Neuronal stem cell (in vitro differentiated cells): ENCODE measurements around the gene LRRC59. TPM values are rescaled to one million over a fixed set of nuclear protein-coding genes. Genes with fewer than 3 reads are reported as not detected.
"Not testable (repeated sequence)": the region's sequence is repeated elsewhere in the genome, so short reads cannot be mapped to it uniquely, and the experiment has no call there.

Experiments used
- DNase-seq: peaks from one replicate; pipeline ENCODE4 v3.0.0-alpha.2; 2013; ENCODE audit warnings: low spot score
- H2AFZ ChIP-seq: one replicate; pipeline ENCODE4 v1.6.1; 2013; ENCODE audit warnings: mild to moderate bottlenecking, low read length, inconsistent platforms
- H2AK5ac ChIP-seq: 2 replicates; pipeline ENCODE4 v1.6.1; 2013; ENCODE audit warnings: low read depth, mild to moderate bottlenecking, inconsistent platforms, low read length, moderate library complexity, mixed read lengths
- H2BK120ac ChIP-seq: 2 replicates; pipeline ENCODE4 v1.6.1; 2013; ENCODE audit warnings: low read depth, mild to moderate bottlenecking, inconsistent platforms, low read length, moderate library complexity, mixed read lengths
- H2BK12ac ChIP-seq: one replicate; pipeline ENCODE4 v1.6.1; 2013; ENCODE audit warnings: low read length, inconsistent platforms
- H2BK15ac ChIP-seq: 2 replicates; pipeline ENCODE4 v1.6.1; 2013; ENCODE audit warnings: mild to moderate bottlenecking, low read length, inconsistent platforms, mixed read lengths
- H2BK5ac ChIP-seq: one replicate; pipeline ENCODE4 v1.6.1; 2013; ENCODE audit warnings: inconsistent platforms, mild to moderate bottlenecking, low read length, moderate library complexity
- H3K14ac ChIP-seq: one replicate; pipeline ENCODE4 v1.6.1; 2013; ENCODE audit warnings: low read length, inconsistent platforms
- H3K18ac ChIP-seq: 2 replicates; pipeline ENCODE4 v1.6.1; 2013; ENCODE audit warnings: low read length, inconsistent platforms
- H3K23ac ChIP-seq: 2 replicates; pipeline ENCODE4 v1.6.1; 2013; ENCODE audit warnings: low read depth, mild to moderate bottlenecking, mixed read lengths, low read length, inconsistent platforms; ENCODE audit not compliant: poor library complexity
- H3K27ac ChIP-seq: replicated peaks from 3 replicates; pipeline ENCODE4 v1.5.1; 2013; ENCODE audit warnings: low read length, inconsistent platforms
- H3K27me3 ChIP-seq, 3 experiments: 2 replicates each; pipeline ENCODE4 v1.6.1; 2013; ENCODE audit warnings: low read length in 3 of 3, mild to moderate bottlenecking in 2 of 3, inconsistent platforms in 1 of 3, low read depth in 1 of 3, mixed read lengths in 1 of 3, moderate library complexity in 1 of 3; ENCODE audit not compliant: control insufficient read depth in 3 of 3, insufficient read depth in 3 of 3
- H3K36me3 ChIP-seq, 2 donors: replicated peaks in 1 of 2; 2 replicates each; pipeline ENCODE4 v1.6.1; 2013; ENCODE audit warnings: low read length in 2 of 2; ENCODE audit not compliant: control insufficient read depth in 2 of 2, insufficient read depth in 2 of 2
- H3K4ac ChIP-seq: 2 replicates; pipeline ENCODE4 v1.6.1; 2013; ENCODE audit warnings: inconsistent platforms, mild to moderate bottlenecking, low read length, moderate library complexity
- H3K4me1 ChIP-seq, 2 donors: 1 replicate in 1 of 2; 2 replicates in 1 of 2; pipeline ENCODE4 v1.6.1; 2013; ENCODE audit warnings: low read length in 2 of 2, low read depth in 1 of 2; ENCODE audit not compliant: control insufficient read depth in 2 of 2, insufficient read depth in 1 of 2
- H3K4me2 ChIP-seq: one replicate; pipeline ENCODE4 v1.6.1; 2013; ENCODE audit warnings: mild to moderate bottlenecking, low read length, inconsistent platforms; ENCODE audit not compliant: insufficient read depth, poor library complexity, severe bottlenecking
- H3K4me3 ChIP-seq, 2 donors: 2 replicates each; pipeline ENCODE4 v1.5.1; 2013; ENCODE audit warnings: low read length in 2 of 2, mild to moderate bottlenecking in 2 of 2, inconsistent platforms in 1 of 2, moderate library complexity in 1 of 2
- H3K79me1 ChIP-seq: one replicate; pipeline ENCODE4 v1.6.1; 2013; ENCODE audit warnings: low read depth, mild to moderate bottlenecking, inconsistent platforms, low read length, moderate library complexity
- H3K9ac ChIP-seq: one replicate; pipeline ENCODE4 v1.6.1; 2013; ENCODE audit warnings: mild to moderate bottlenecking, low read depth, low read length, inconsistent platforms; ENCODE audit not compliant: poor library complexity
- H3K9me3 ChIP-seq, 2 donors: replicated peaks in 1 of 2; 2 replicates each; pipeline versions ENCODE3 to v1.6.1; 2013; ENCODE audit warnings: low read length in 2 of 2, mild to moderate bottlenecking in 2 of 2, inconsistent platforms in 1 of 2, low read depth in 1 of 2, mixed read lengths in 1 of 2, moderate library complexity in 1 of 2; ENCODE audit not compliant: control insufficient read depth in 2 of 2, insufficient read depth in 1 of 2
- H4K8ac ChIP-seq: one replicate; pipeline ENCODE4 v1.6.1; 2013; ENCODE audit warnings: low read depth, mild to moderate bottlenecking, inconsistent platforms, low read length, moderate library complexity
- H4K91ac ChIP-seq: one replicate; pipeline ENCODE4 v1.6.1; 2013; ENCODE audit warnings: low read length, low read depth, mild to moderate bottlenecking, inconsistent platforms; ENCODE audit not compliant: poor library complexity
- WGBS, 2 donors: extraction: QIAGEN DNeasy Blood & Tissue Kit; methylation state at CpG; one replicate each; pipeline ENCODE4 v1.1.7; 2013; ENCODE audit warnings: missing lambda C conversion rate in 2 of 2, mixed read lengths in 1 of 2; ENCODE audit not compliant: insufficient read length in 2 of 2, insufficient replicate concordance in 1 of 2; ENCODE audit errors: extremely low coverage in 2 of 2; 5-methylcytosine and 5-hydroxymethylcytosine counted together
- small RNA-seq: library from polyadenylated mRNA; stranded (forward); fragments of <200 nt; extraction: miRNeasy Mini kit (QIAGEN cat#:217004); gene quantifications from one replicate; pipeline ENCODE3, GENCODE V24; 2013; ENCODE audit not compliant: insufficient read depth

The LRRC59 gene

DNA sequence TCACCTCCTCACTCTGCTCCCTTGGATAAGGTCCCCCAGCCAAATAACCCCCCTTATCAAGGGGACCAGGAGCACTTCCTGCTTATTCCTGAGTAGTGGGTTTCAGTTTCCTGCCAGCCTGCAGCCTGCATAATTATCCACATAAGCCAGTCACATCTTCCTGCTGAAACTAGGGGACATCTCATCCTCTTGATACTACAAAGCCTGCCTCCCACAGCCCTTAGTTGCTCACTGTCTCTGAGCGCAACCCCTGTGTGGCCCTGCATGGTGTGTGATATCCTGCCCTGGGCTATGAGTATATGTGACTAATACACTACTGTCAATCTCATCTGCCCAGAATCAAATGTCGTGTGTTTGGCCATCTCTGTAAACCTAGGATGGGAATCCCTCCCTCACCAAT is 59.4 kb downstream of the LRRC59 start:
- H3K18ac ChIP-seq: no peak overlapping the region

DNA sequence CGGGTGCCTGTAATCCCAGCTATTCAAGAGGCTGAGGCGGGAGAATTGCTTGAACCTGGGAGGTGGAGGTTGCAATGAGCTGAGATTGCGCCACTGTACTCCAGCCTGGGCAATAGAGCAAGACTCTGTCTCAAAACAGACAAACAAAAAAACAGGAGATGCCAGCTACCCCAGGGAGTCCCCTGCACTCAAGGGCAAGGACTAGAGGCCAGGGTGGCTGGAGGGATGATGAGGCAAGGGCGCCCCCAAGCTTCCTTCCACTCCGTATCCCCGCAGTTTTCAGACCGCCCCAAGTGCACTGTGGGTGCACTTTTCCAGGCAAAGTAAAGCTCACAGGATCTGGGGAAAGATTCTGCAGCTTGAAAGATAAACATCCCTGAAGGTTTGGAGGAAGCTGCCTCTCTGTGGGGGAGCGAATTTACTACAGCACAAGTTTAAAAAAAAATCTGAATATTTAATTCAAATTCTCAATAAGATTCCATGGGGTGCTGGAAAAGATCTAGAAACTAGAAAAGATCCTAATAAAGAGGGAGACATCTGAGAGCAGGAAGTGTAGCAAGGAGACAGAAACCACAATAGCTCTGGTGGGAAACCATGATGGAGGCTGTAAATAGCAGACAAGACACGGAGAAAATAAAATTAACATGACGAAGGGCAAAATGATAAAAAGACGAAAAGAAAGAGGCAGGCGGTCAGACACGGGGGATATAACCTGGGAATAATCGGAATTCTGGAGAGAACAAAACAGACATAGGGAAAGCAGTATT is 63.8 kb downstream of the LRRC59 start:
- DNase-seq: not testable (repeated sequence)

More for the DNA sequence above, 59.4 kb downstream of the LRRC59 start:
- no peaks in the 10 kb centered on the region for H3K36me3 ChIP-seq
- no peak overlapping the region for H2BK120ac ChIP-seq
- peaks cover 5 to 13% of the 10 kb centered on the region in 2 donors for H3K9me3 ChIP-seq
- no peak overlapping the region for H2AK5ac ChIP-seq
- H3K79me1 ChIP-seq: no peaks in the 10 kb centered on the region
- H3K4me1 ChIP-seq: peaks cover 0 to 2% of the 10 kb centered on the region in 2 donors
- H2BK5ac ChIP-seq: no peak overlapping the region
- H3K23ac ChIP-seq: no peak overlapping the region
- H3K27ac ChIP-seq: no peak overlapping the region
- no peak overlapping the region for H3K4ac ChIP-seq
- H3K9ac ChIP-seq: no peak overlapping the region
- no CpG with 5 or more reads among the region's 2 CpGs for WGBS, 2 donors
- H3K14ac ChIP-seq: no peak overlapping the region
- no peak overlapping the region for H3K4me2 ChIP-seq
- no peak overlapping the region for H2BK15ac ChIP-seq
- DNase-seq: no peak
- peak overlapping the region in 1 of 2 donors; percentile 25 for H3K4me3 ChIP-seq
- no peak overlapping the region for H4K91ac ChIP-seq
- no peak overlapping the region for H2BK12ac ChIP-seq
- peaks cover 0 to 3% (median 0%) of the 10 kb centered on the region in 3 experiments for H3K27me3 ChIP-seq
- H4K8ac ChIP-seq: no peak overlapping the region
- H2AFZ ChIP-seq: peak overlapping the region; percentile 29

DNA sequence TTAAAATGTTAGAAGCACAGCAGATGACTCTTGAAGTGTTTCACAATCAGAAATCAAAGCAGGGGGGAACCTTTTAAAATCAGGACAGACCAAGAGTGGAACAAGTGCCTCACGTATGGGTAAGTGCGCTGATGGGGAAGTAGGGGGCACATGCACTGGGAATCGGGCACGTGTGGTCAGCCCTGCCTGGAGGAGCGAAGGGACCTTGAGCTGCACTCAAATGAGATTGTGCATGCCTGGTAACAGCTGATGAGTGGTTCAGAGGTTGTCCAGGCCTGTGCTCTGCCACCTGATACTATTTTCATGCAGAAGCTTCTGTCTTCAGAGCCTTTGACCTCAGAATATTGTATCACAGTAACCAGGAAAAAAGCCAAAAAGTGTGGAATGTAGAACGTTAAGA is 65.1 kb downstream of the LRRC59 start:
- H3K4me3 ChIP-seq: no peak overlapping the region
- H2AFZ ChIP-seq: no peak overlapping the region
- H2BK15ac ChIP-seq: no peak overlapping the region
- no peak overlapping the region for H3K27ac ChIP-seq
- no peaks in the 10 kb centered on the region for H3K36me3 ChIP-seq
- H2BK5ac ChIP-seq: no peak overlapping the region
- no peak overlapping the region for H3K4ac ChIP-seq
- DNase-seq: no peak
- no peak overlapping the region for H3K23ac ChIP-seq
- H4K91ac ChIP-seq: no peak overlapping the region
- peak overlapping the region; percentile 59 for H3K18ac ChIP-seq
- H3K14ac ChIP-seq: no peak overlapping the region
- H3K4me1 ChIP-seq: peaks cover 0 to 2% of the 10 kb centered on the region in 2 donors
- H2BK12ac ChIP-seq: no peak overlapping the region
- H3K79me1 ChIP-seq: peaks cover 2% of the 10 kb centered on the region
- no CpG with 5 or more reads among the region's 6 CpGs for WGBS, 2 donors
- no peak overlapping the region for H4K8ac ChIP-seq
- H3K4me2 ChIP-seq: no peak overlapping the region
- H3K9me3 ChIP-seq: no peaks in the 10 kb centered on the region
- no peak overlapping the region for H2AK5ac ChIP-seq
- H3K9ac ChIP-seq: no peak overlapping the region
- H2BK120ac ChIP-seq: no peak overlapping the region
- peaks cover 0 to 14% (median 0%) of the 10 kb centered on the region in 3 experiments for H3K27me3 ChIP-seq

More for the DNA sequence above, 63.8 kb downstream of the LRRC59 start:
- Histone ChIP-seq H3K4ac (peak overlapping the region; percentile 45), H3K27me3 (peaks cover 0 to 14% (median 0%) of the 10 kb centered on the region in 3 experiments), H2AFZ (peak overlapping the region; percentile 63)
- not testable (repeated sequence) for H3K4me1 ChIP-seq, H2BK5ac ChIP-seq, H4K8ac ChIP-seq, H2BK12ac ChIP-seq, H3K4me2 ChIP-seq, H3K4me3 ChIP-seq, H3K9ac ChIP-seq, H3K27ac ChIP-seq, H2AK5ac ChIP-seq, H2BK15ac ChIP-seq, H3K14ac ChIP-seq, H3K79me1 ChIP-seq, H3K9me3 ChIP-seq, H2BK120ac ChIP-seq, H4K91ac ChIP-seq, H3K36me3 ChIP-seq, H3K18ac ChIP-seq, H3K23ac ChIP-seq
- WGBS, 2 donors: no CpG with 5 or more reads among the region's 14 CpGs

Small RNA genes within 50 kb of the gene (small RNA-seq; reads per million reads assigned to genes)
- gene RF00019: not detected
